ENCODE measurements around the gene FUCA1.

GRCh38 chr1:23882746-23883145 lies 14.7 kb upstream of the FUCA1 start:
- no peak for TF ChIP-seq GLIS3 (CRISPR knock-in tag; IDR thresholded peaks at IDR 0.05)
- no peak for TF ChIP-seq ZNF70 (CRISPR knock-in tag; IDR thresholded peaks at IDR 0.05)
- no peak for TF ChIP-seq TSHZ2 (CRISPR knock-in tag; IDR thresholded peaks at IDR 0.05)
- no peak for TF ChIP-seq BACH2 (CRISPR knock-in tag; IDR thresholded peaks at IDR 0.05; ENCODE audit: borderline replicate concordance)
